GM23248 (cell line): ENCODE measurements around the gene STK4.

Experiments used
- EZH2 ChIP-seq: fragments of 200-600 bp; sonication (generic); IDR thresholded peaks from 2 replicates; pipeline ENCODE4 v1.6.1; 2018; ENCODE audit warnings: antibody characterized with exemption, mild to moderate bottlenecking; ENCODE audit not compliant: insufficient read depth, poor library complexity, severe bottlenecking
- EZH2phosphoT487 ChIP-seq: fragments of 200-600 bp; sonication (generic); IDR thresholded peaks from 2 replicates; pipeline ENCODE4 v1.6.1; 2018; ENCODE audit warnings: antibody characterized with exemption, moderate library complexity, mild to moderate bottlenecking, low read depth; ENCODE audit not compliant: insufficient read depth

- no peak for TF ChIP-seq EZH2
- no peak for TF ChIP-seq EZH2phosphoT487
Observed at GRCh38 chr20:44993343-44993742, 27.0 kb downstream of the STK4 start.
